Heart right ventricle (tissue), 16 donors: ENCODE data around the gene PRTFDC1. TPM values are rescaled to one million over a fixed set of nuclear protein-coding genes. Genes with fewer than 3 reads are reported as not detected.
"Not testable (repeated sequence)": the region's sequence is repeated elsewhere in the genome, so short reads cannot be mapped to it uniquely, and the experiment has no call there.

Experiments used
- ATAC-seq, 8 donors: fragments of 200-7000 bp; cut with Tn5 transposase; one replicate each; pipeline ENCODE4 v1.9.1; 2020; ENCODE audit warnings: mild to moderate bottlenecking in 8 of 8, moderate library complexity in 8 of 8, moderate number of reproducible peaks in 1 of 8
- DNase-seq, 2 donors: peaks; one replicate each; pipeline ENCODE4 v3.0.0-alpha.2; 2020
- H3K27ac ChIP-seq, 10 donors: fragments of 200-600 bp; sonication (generic) in 2 of 10; one replicate each; pipeline versions ENCODE4 v1.5.0 to v1.8.0; 2020 to 2022; ENCODE audit warnings: mild to moderate bottlenecking in 3 of 10
- H3K27me3 ChIP-seq, 7 donors: fragments of 200-600 bp; one replicate each; pipeline ENCODE4 v1.8.0; 2021 to 2022; ENCODE audit warnings: mild to moderate bottlenecking in 2 of 7
- H3K36me3 ChIP-seq, 9 donors: fragments of 200-600 bp; sonication (generic) in 1 of 9; one replicate each; pipeline versions ENCODE4 v1.5.0 to v1.8.0; 2020 to 2022; ENCODE audit warnings: mild to moderate bottlenecking in 2 of 9
- H3K4me1 ChIP-seq, 9 donors: fragments of 200-600 bp; sonication (generic) in 1 of 9; one replicate each; pipeline versions ENCODE4 v1.5.0 to v1.8.0; 2020 to 2022; ENCODE audit warnings: mild to moderate bottlenecking in 4 of 9
- H3K4me3 ChIP-seq, 10 donors: fragments of 200-600 bp; sonication (generic) in 2 of 10; one replicate each; pipeline versions ENCODE4 v1.5.0 to v1.8.0; 2020 to 2022; ENCODE audit warnings: mild to moderate bottlenecking in 7 of 10, moderate library complexity in 2 of 10
- H3K9me3 ChIP-seq, 11 donors: fragments of 200-600 bp in 10 of 11; sonication (generic) in 2 of 11; one replicate each; pipeline versions ENCODE4 v1.5.0 to v1.8.0; 2013 to 2022; ENCODE audit warnings: mild to moderate bottlenecking in 2 of 11, control low read depth in 1 of 11, moderate library complexity in 1 of 11
- WGBS, 2 donors: extraction: QIAGEN DNeasy Blood & Tissue Kit; methylation state at CpG; one replicate each; pipeline ENCODE4 v1.1.7; 2013; ENCODE audit warnings: inconsistent platforms in 1 of 2; 5-methylcytosine and 5-hydroxymethylcytosine counted together
- intact Hi-C, 10 donors: fragments of 100-400 bp; cut with DNase I; formaldehyde crosslinking; loops; one replicate each; pipeline versions ENCODE4 v1.11.1 to v1.14.2; 2022
- polyA plus RNA-seq, 2 donors: library from polyadenylated mRNA; stranded (reverse); fragments of 200-250 nt; gene quantifications; one replicate each; pipeline ENCODE4 v1.2.3, GENCODE V29; 2013
- total RNA-seq, 10 donors: library from RNA; stranded (reverse); fragmentation: NEBNext Ultra II Directional in 3 of 10; extraction: Animal tissue kit (Norgen Biotek cat#: 25700) in 3 of 10; gene quantifications; one replicate each; pipeline versions ENCODE4 v1.2.1 to v1.2.4, GENCODE V29; 2021 to 2023
- TF ChIP-seq, protein P1 (sequence below), 9 donors: fragments of 200-600 bp; sonication (generic) in 2 of 9; IDR thresholded peaks; one replicate each; pipeline versions ENCODE4 v1.5.0 to v1.8.0; 2021 to 2022; ENCODE audit warnings: antibody characterized with exemption in 9 of 9, mild to moderate bottlenecking in 5 of 9, moderate library complexity in 1 of 9
- donor health status: Arrhythmogenic right ventricular cardiomyopathy.
- donor health status: ischemic (EF 13 %, LVEDD 7.1; RV severe dilation, severe dysfunction).
- donor health status: healthy with polysubstance abuse.
- donor health status: DM: no; HTN: yes; CAD: no.
- donor health status: DM: no; HTN: no; CAD: no.
- donor health status: ischemic (EF 25% LVEDD 6.9; RV normal size, moderate dysfunction).
- donor health status: ischemic (EF 25% LVEDD 5.7; RV mildly dilated, moderate dysfunction).
- donor health status: healthy.
- donor health status: DM: yes; HTN: yes; CAD: no.
- donor health status: Ischemic cardiomyopathy.
- donor health status: ischemic (EF 35%, LVEDD 5.7; RV mildly dilated, moderate dysfunction).
- donor health status: nonischemic (EF 11% LVEDD 7.7; RV severe dilation, severe dysfunction).
- donor health status: DM: yes; HTN: yes; CAD: no.
- donor health status: PGD.
- donor health status: ischemic (EF 29% LVEDD 5.4; RV normal size, mild dysfunction).
- donor health status: nonischemic (EF 23%, LVEDD 6.1; RV moderate dilation, normal function).

The PRTFDC1 gene
- total and polyA plus RNA-seq, 12 donors = 2.5 to 11.4 (median 5.0) TPM

DNA sequence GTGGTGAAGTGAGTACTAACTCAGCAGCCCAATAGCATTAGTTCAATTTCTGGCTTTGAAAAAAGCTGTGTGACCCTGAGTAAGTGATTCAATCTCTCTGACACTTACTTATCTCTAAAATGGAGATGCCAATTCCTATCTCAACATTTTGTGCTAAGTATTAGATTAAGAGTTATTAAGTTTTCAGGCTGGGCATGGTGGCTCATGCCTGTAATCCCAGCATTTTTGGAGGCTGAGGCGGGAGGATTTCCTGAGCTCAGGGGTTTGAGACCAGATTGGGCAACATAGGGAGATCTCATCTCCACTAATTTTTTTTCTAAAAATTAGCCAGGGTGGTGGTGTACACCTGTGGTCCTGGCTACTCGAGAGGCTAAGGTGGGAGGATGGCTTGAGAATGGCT, 109.5 kb downstream of the PRTFDC1 start:
- Histone ChIP-seq H3K36me3 (no peaks in the 10 kb centered on the region), H3K27ac (no peak overlapping the region), H3K9me3 (peaks cover 0 to 5% (median 0%) of the 10 kb centered on the region in 11 donors), H3K4me1 (peaks cover 0 to 3% (median 0%) of the 10 kb centered on the region in 9 donors), H3K27me3 (no peaks in the 10 kb centered on the region), H3K4me3 (no peak overlapping the region)
- TF ChIP-seq, protein P1, sequence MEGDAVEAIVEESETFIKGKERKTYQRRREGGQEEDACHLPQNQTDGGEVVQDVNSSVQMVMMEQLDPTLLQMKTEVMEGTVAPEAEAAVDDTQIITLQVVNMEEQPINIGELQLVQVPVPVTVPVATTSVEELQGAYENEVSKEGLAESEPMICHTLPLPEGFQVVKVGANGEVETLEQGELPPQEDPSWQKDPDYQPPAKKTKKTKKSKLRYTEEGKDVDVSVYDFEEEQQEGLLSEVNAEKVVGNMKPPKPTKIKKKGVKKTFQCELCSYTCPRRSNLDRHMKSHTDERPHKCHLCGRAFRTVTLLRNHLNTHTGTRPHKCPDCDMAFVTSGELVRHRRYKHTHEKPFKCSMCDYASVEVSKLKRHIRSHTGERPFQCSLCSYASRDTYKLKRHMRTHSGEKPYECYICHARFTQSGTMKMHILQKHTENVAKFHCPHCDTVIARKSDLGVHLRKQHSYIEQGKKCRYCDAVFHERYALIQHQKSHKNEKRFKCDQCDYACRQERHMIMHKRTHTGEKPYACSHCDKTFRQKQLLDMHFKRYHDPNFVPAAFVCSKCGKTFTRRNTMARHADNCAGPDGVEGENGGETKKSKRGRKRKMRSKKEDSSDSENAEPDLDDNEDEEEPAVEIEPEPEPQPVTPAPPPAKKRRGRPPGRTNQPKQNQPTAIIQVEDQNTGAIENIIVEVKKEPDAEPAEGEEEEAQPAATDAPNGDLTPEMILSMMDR (IDR thresholded peaks at IDR 0.05) = no peak
- intact Hi-C loops = no loop called here
- WGBS, 2 donors = 50 to 68% methylated on average over 2 of the region's 2 CpGs
- ATAC-seq = no peak
- DNase-seq = no peak

- Histone ChIP-seq H3K4me1 (no peaks in the 10 kb centered on the region), H3K27ac (no peak overlapping the region), H3K27me3 (no peaks in the 10 kb centered on the region), H3K36me3 (no peaks in the 10 kb centered on the region), H3K9me3 (peaks cover 0 to 18% (median 0%) of the 10 kb centered on the region in 11 donors), H3K4me3 (no peak overlapping the region)
- WGBS, 2 donors = 91 to 94% methylated on average over 2 of the region's 2 CpGs
- ATAC-seq (no peak), DNase-seq (no peak)
- intact Hi-C loops = no loop called here
- TF ChIP-seq, protein P1 (IDR thresholded peaks at IDR 0.05) = no peak
Measured at GRCh38 chr10:24841530-24841929, 110.9 kb downstream of the PRTFDC1 start.

- Histone ChIP-seq H3K9me3 (peaks cover 0 to 19% (median 0%) of the 10 kb centered on the region in 11 donors), H3K4me1 (no peaks in the 10 kb centered on the region), H3K4me3 (no peak overlapping the region), H3K27me3 (no peaks in the 10 kb centered on the region), H3K27ac (no peak overlapping the region), H3K36me3 (no peaks in the 10 kb centered on the region)
- no peak for DNase-seq
- intact Hi-C loops = no loop called here
- no peak for ATAC-seq
- TF ChIP-seq, protein P1 (IDR thresholded peaks at IDR 0.05) = no peak
Measured at GRCh38 chr10:24840784-24841183, 111.6 kb downstream of the PRTFDC1 start.

DNA sequence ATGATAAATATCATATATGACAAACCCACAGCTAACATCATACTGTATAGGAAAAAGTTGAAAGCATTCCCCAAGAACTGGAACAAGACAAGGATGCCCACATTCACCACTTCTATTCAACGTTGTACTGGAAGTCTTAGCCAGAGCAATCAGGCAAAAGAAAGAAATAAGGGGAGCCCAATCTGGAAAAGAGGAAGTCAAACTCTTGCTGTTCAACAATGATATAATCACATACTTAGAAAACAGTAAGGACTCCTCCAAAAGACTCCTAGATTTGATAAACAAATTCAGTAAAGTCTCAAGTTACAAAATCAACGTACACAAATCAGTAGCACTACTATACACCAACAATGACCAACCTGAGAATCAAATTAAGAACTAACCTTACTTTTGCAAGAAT, 114.6 kb downstream of the PRTFDC1 start:
- H3K27ac ChIP-seq, H3K4me3 ChIP-seq, DNase-seq, H3K36me3 ChIP-seq, H3K27me3 ChIP-seq, H3K4me1 ChIP-seq, ATAC-seq, intact Hi-C loops: not testable (repeated sequence)
- peaks cover 0 to 19% (median 0%) of the 10 kb centered on the region in 11 donors for H3K9me3 ChIP-seq
- 73 to 91% methylated on average over 2 of the region's 2 CpGs for WGBS, 2 donors

- no peak for DNase-seq
- H3K36me3 ChIP-seq = no peaks in the 10 kb centered on the region
- ATAC-seq = no peak
- peaks cover 0 to 19% (median 0%) of the 10 kb centered on the region in 11 donors for H3K9me3 ChIP-seq
- intact Hi-C loops = no loop called here
- H3K27ac ChIP-seq = no peak overlapping the region
- 74 to 91% methylated on average over 2 of the region's 2 CpGs for WGBS, 2 donors
- TF ChIP-seq, protein P1 (IDR thresholded peaks at IDR 0.05) = no peak
- no peak overlapping the region for H3K4me3 ChIP-seq
- H3K27me3 ChIP-seq = no peaks in the 10 kb centered on the region
- H3K4me1 ChIP-seq = no peaks in the 10 kb centered on the region
Measured at GRCh38 chr10:24834869-24835268, 117.5 kb downstream of the PRTFDC1 start.
